Peyer's patch (tissue), 4 donors: Measurements from ENCODE around the gene CSNK2A1. TPM values are rescaled to one million over a fixed set of nuclear protein-coding genes. Genes with fewer than 3 reads are reported as not detected.

Source experiments
- DNase-seq, 3 donors: peaks; one replicate each; pipeline ENCODE4 v3.0.0-alpha.2; 2017 to 2019
- H3K27ac ChIP-seq, 4 donors: fragments of 200-600 bp; sonication (generic); one replicate each; pipeline ENCODE4 v1.5.1; 2016 to 2019
- H3K27me3 ChIP-seq, 2 donors: fragments of 200-600 bp; sonication (generic); one replicate each; pipeline ENCODE4 v1.5.1; 2019
- H3K36me3 ChIP-seq, 3 donors: fragments of 200-600 bp; sonication (generic); one replicate each; pipeline ENCODE4 v1.5.1; 2016 to 2019
- H3K4me1 ChIP-seq, 4 donors: fragments of 200-600 bp; sonication (generic); one replicate each; pipeline ENCODE4 v1.5.1; 2016 to 2019
- H3K4me3 ChIP-seq, 4 donors: fragments of 200-600 bp; sonication (generic); 1 replicate in 3 of 4; 2 replicates in 1 of 4; pipeline ENCODE4 v1.5.1; 2016 to 2019; ENCODE audit warnings: mild to moderate bottlenecking in 1 of 4
- H3K9me3 ChIP-seq, 4 donors: fragments of 200-600 bp; sonication (generic); one replicate each; pipeline ENCODE4 v1.5.1; 2016 to 2019; ENCODE audit warnings: mild to moderate bottlenecking in 1 of 4
- CTCF ChIP-seq, 6 experiments: fragments of 450-650 bp in 4 of 6; fragments of 200-600 bp in 2 of 6; sonication (generic) in 1 of 6; IDR thresholded peaks; one replicate each; pipeline ENCODE4 v1.5.1; 2017 to 2019; ENCODE audit warnings: antibody characterized with exemption in 6 of 6, mild to moderate bottlenecking in 3 of 6, moderate library complexity in 1 of 6
- POLR2A ChIP-seq, 2 donors: fragments of 450-650 bp; IDR thresholded peaks; one replicate each; pipeline ENCODE4 v1.5.1; 2017; ENCODE audit warnings: antibody characterized with exemption in 2 of 2, mild to moderate bottlenecking in 2 of 2, moderate library complexity in 2 of 2
- total RNA-seq, 4 donors: library from RNA; depleted of rRNA; stranded (reverse); fragments of >200 nt; gene quantifications; one replicate each; pipeline ENCODE4 v1.1.0, GENCODE V29; 2016

CSNK2A1 gene
- total RNA-seq, 4 donors from 2014 or later, result 60.2 to 105 (median 97.3) TPM

GRCh38 chr20:503048-503737 is 40.4 kb downstream of the CSNK2A1 start:
- Histone ChIP-seq H3K4me1 (peaks cover 0 to 6% (median 0%) of the 10 kb centered on the region in 4 donors), H3K4me3 (no peak overlapping the region), H3K27ac (no peak overlapping the region), H3K27me3 (no peaks in the 10 kb centered on the region), H3K9me3 (no peaks in the 10 kb centered on the region), H3K36me3 (peaks cover 0 to 65% (median 0%) of the 10 kb centered on the region in 3 donors)
- TF ChIP-seq POLR2A (IDR thresholded peaks at IDR 0.05), result no peak
- no peak for TF ChIP-seq CTCF (IDR thresholded peaks at IDR 0.05)
- no peak for DNase-seq

- no peak for DNase-seq
- Histone ChIP-seq H3K27me3 (no peaks in the 10 kb centered on the region), H3K27ac (no peak overlapping the region), H3K36me3 (peaks cover 0 to 91% (median 0%) of the 10 kb centered on the region in 3 donors), H3K4me3 (no peak overlapping the region), H3K9me3 (no peaks in the 10 kb centered on the region), H3K4me1 (no peaks in the 10 kb centered on the region)
- no peak for TF ChIP-seq CTCF (IDR thresholded peaks at IDR 0.05)
- no peak for TF ChIP-seq POLR2A (IDR thresholded peaks at IDR 0.05)
Measured at GRCh38 chr20:497979-498378, 45.6 kb downstream of the CSNK2A1 start.

GRCh38 chr20:496126-496696 is 47.4 kb downstream of the CSNK2A1 start:
- Histone ChIP-seq H3K36me3 (peaks cover 0 to 90% (median 0%) of the 10 kb centered on the region in 3 donors), H3K4me1 (no peaks in the 10 kb centered on the region), H3K27me3 (no peaks in the 10 kb centered on the region), H3K9me3 (no peaks in the 10 kb centered on the region), H3K27ac (peak overlapping the region in 1 of 4 donors; percentile 35), H3K4me3 (no peak overlapping the region)
- DNase-seq, result no peak
- TF ChIP-seq CTCF (IDR thresholded peaks at IDR 0.05), result no peak
- no peak for TF ChIP-seq POLR2A (IDR thresholded peaks at IDR 0.05)

GRCh38 chr20:492159-492558 is 51.4 kb downstream of the CSNK2A1 start:
- Histone ChIP-seq H3K27me3 (no peaks in the 10 kb centered on the region), H3K27ac (no peak overlapping the region), H3K9me3 (no peaks in the 10 kb centered on the region), H3K4me1 (no peaks in the 10 kb centered on the region), H3K4me3 (no peak overlapping the region), H3K36me3 (peaks cover 0 to 92% (median 0%) of the 10 kb centered on the region in 3 donors)
- no peak for DNase-seq
- no peak for TF ChIP-seq CTCF (IDR thresholded peaks at IDR 0.05)
- no peak for TF ChIP-seq POLR2A (IDR thresholded peaks at IDR 0.05)

- no peaks in the 10 kb centered on the region for H3K4me1 ChIP-seq
Measured at GRCh38 chr20:487655-488054, 55.9 kb downstream of the CSNK2A1 start.

More at GRCh38 chr20:487655-488054, 55.9 kb downstream of the CSNK2A1 start:
- Histone ChIP-seq H3K27ac (no peak overlapping the region), H3K9me3 (no peaks in the 10 kb centered on the region), H3K36me3 (peaks cover 0 to 94% (median 0%) of the 10 kb centered on the region in 3 donors), H3K27me3 (no peaks in the 10 kb centered on the region), H3K4me3 (no peak overlapping the region)
- TF ChIP-seq POLR2A (IDR thresholded peaks at IDR 0.05), result no peak
- no peak for TF ChIP-seq CTCF (IDR thresholded peaks at IDR 0.05)
- DNase-seq, result no peak
